GM19455 (cell line): Measurements from ENCODE around the gene CTDSP2.
A peak's percentile ranks its signal among the peaks of the same experiment; 100 is the strongest.
"Not testable (repeated sequence)": the region's sequence is repeated elsewhere in the genome, so short reads cannot be mapped to it uniquely, and the experiment has no call there.

Source experiments
- ATAC-seq: cut with Tn5 transposase; IDR thresholded peaks from one replicate; pipeline ENCODE4 v1.9.1; 2021; ENCODE audit not compliant: unreplicated experiment

CTDSP2 gene

GRCh38 chr12:57783861-57784260 lies 62.7 kb downstream of the CTDSP2 start:
- no peak for ATAC-seq

GRCh38 chr12:57783466-57783801 lies 63.1 kb downstream of the CTDSP2 start:
- no peak for ATAC-seq

- peak; percentile 93 for ATAC-seq
These were observed 63.7 kb downstream of the CTDSP2 start, which contains the start of gene TSFM for GRCh38 chr12:57782608-57783465. Gene TSFM, plus strand, starts transcription at chr12:57782787. Its CDS starts 15 bp downstream, at chr12:57782802.

GRCh38 chr12:57782243-57782607 lies 64.3 kb downstream of the CTDSP2 start:
- ATAC-seq, result peak; percentile 21

GRCh38 chr12:57781801-57782200 lies 64.7 kb downstream of the CTDSP2 start:
- no peak for ATAC-seq

GRCh38 chr12:57781244-57781643 lies 65.3 kb downstream of the CTDSP2 start:
- no peak for ATAC-seq

- no peak for ATAC-seq
These were observed 66.1 kb downstream of the CTDSP2 start for GRCh38 chr12:57780284-57780897.

GRCh38 chr12:57779736-57780135 lies 66.8 kb downstream of the CTDSP2 start:
- no peak for ATAC-seq

GRCh38 chr12:57777911-57778310 lies 68.6 kb downstream of the CTDSP2 start:
- no peak for ATAC-seq

GRCh38 chr12:57777367-57777766 lies 69.2 kb downstream of the CTDSP2 start:
- no peak for ATAC-seq

- no peak for ATAC-seq
These were observed 70.3 kb downstream of the CTDSP2 start for GRCh38 chr12:57776247-57776587.

- no peak for ATAC-seq
These were observed 70.8 kb downstream of the CTDSP2 start for GRCh38 chr12:57775563-57776246.

- ATAC-seq, result no peak
These were observed 71.5 kb downstream of the CTDSP2 start for GRCh38 chr12:57775044-57775443.

- not testable (repeated sequence) for ATAC-seq
These were observed 71.9 kb downstream of the CTDSP2 start for GRCh38 chr12:57774634-57775033.

GRCh38 chr12:57772429-57773322 lies 73.9 kb downstream of the CTDSP2 start, which contains the start of gene EEF1AKMT3:
Gene EEF1AKMT3, plus strand, starts transcription at chr12:57772614. Its CDS starts 111 bp downstream, at chr12:57772725.
- ATAC-seq, result peak; percentile 29

- peak; percentile 82 for ATAC-seq
These were observed 74.6 kb downstream of the CTDSP2 start, which contains the start of gene METTL1 for GRCh38 chr12:57771873-57772428. Gene METTL1, minus strand, starts transcription at chr12:57772105. Its CDS starts 22 bp downstream, at chr12:57772083.

- peak; percentile 71 for ATAC-seq
These were observed 75.2 kb downstream of the CTDSP2 start for GRCh38 chr12:57771236-57771872.

- no peak for ATAC-seq
These were observed 75.8 kb downstream of the CTDSP2 start for GRCh38 chr12:57770734-57771133.
